ENCODE measurements around the gene CAB39L. TPM values are rescaled to one million over a fixed set of nuclear protein-coding genes. Genes with fewer than 3 reads are reported as not detected.

The CAB39L gene
- polyA plus RNA-seq, 2 of the 4 experiments (the other 2 are of a cell fraction): 2.3 to 5.2 TPM

GRCh38 chr13:49419276-49419675, 24.6 kb downstream of the CAB39L start (continued):
- TF ChIP-seq REST (IDR thresholded peaks at IDR 0.05) (no peak), ZC3H11A (IDR thresholded peaks at IDR 0.05) (no peak)

- WGBS (ENCODE audit: missing lambda C conversion rate): 81% methylated on average over 1 of the region's 1 CpG
- POLR2A ChIA-PET: no interaction called here
- Histone ChIP-seq H3K4me1 (no peaks in the 10 kb centered on the region), H3K27ac (no peak overlapping the region), H3K9me3 (no peaks in the 10 kb centered on the region), H3K4me3 (no peak overlapping the region), H3K4me2 (no peak overlapping the region)
- no peak for FAIRE-seq
- no peak for DNase-seq (ENCODE audit: low read depth in 1 of 2, low spot score in 1 of 2)
- no peak for ATAC-seq
- no peak for TF ChIP-seq HDAC2 (IDR thresholded peaks at IDR 0.05)
- no peak for TF ChIP-seq CTCF (IDR thresholded peaks at IDR 0.05)
- TF ChIP-seq ESRRA (IDR thresholded peaks at IDR 0.05; ENCODE audit: borderline replicate concordance, low read length): no peak
- no peak for TF ChIP-seq JUN (IDR thresholded peaks at IDR 0.05)
- TF ChIP-seq GATA3 (IDR thresholded peaks at IDR 0.05; ENCODE audit: borderline replicate concordance): no peak
- TF ChIP-seq EHF (CRISPR knock-in tag; IDR thresholded peaks at IDR 0.05): no peak
- no peak for TF ChIP-seq ZSCAN20 (CRISPR knock-in tag; IDR thresholded peaks at IDR 0.05)
- TF ChIP-seq BHLHE40 (IDR thresholded peaks at IDR 0.05; ENCODE audit: low read depth, low read length): no peak
- TF ChIP-seq RAD21 (conservative IDR thresholded peaks at IDR 0.05 in 1 of 2, IDR thresholded peaks at IDR 0.05 in 1 of 2): no peak
- no peak for TF ChIP-seq FOSB (CRISPR knock-in tag; IDR thresholded peaks at IDR 0.05)
- no peak for TF ChIP-seq ATOH8 (CRISPR knock-in tag; IDR thresholded peaks at IDR 0.05; ENCODE audit: low read depth)
- no peak for TF ChIP-seq MAZ (IDR thresholded peaks at IDR 0.05; ENCODE audit: borderline replicate concordance, low read depth, low read length)
- TF ChIP-seq HOXB5 (CRISPR knock-in tag; IDR thresholded peaks at IDR 0.05): no peak
- TF ChIP-seq CBX8 (IDR thresholded peaks at IDR 0.05): no peak
- no peak for TF ChIP-seq BCL3 (IDR thresholded peaks at IDR 0.05)
- CTCF ChIA-PET: no interaction called here
Measured at GRCh38 chr13:49418206-49418605, 25.7 kb downstream of the CAB39L start.

- no peak for DNase-seq (ENCODE audit: low read depth in 1 of 2, low spot score in 1 of 2)
- POLR2A ChIA-PET: no interaction called here
- H3K4me1 ChIP-seq: no peaks in the 10 kb centered on the region
- H3K4me2 ChIP-seq: no peak overlapping the region
- no peak overlapping the region for H3K27ac ChIP-seq
- 86% methylated on average over 3 of the region's 3 CpGs for WGBS (ENCODE audit: missing lambda C conversion rate)
- no peaks in the 10 kb centered on the region for H3K9me3 ChIP-seq
- no peak for ATAC-seq
- TF ChIP-seq BCL3 (IDR thresholded peaks at IDR 0.05): no peak
- CTCF ChIA-PET: no interaction called here
- H3K4me3 ChIP-seq: no peak overlapping the region
- no peak for FAIRE-seq
Measured at GRCh38 chr13:49417161-49417560, 26.7 kb downstream of the CAB39L start.
